Measurements from ENCODE around the gene TRAF2.
"Not testable (repeated sequence)": the region's sequence is repeated elsewhere in the genome, so short reads cannot be mapped to it uniquely, and the experiment has no call there.

Gene TRAF2

DNA sequence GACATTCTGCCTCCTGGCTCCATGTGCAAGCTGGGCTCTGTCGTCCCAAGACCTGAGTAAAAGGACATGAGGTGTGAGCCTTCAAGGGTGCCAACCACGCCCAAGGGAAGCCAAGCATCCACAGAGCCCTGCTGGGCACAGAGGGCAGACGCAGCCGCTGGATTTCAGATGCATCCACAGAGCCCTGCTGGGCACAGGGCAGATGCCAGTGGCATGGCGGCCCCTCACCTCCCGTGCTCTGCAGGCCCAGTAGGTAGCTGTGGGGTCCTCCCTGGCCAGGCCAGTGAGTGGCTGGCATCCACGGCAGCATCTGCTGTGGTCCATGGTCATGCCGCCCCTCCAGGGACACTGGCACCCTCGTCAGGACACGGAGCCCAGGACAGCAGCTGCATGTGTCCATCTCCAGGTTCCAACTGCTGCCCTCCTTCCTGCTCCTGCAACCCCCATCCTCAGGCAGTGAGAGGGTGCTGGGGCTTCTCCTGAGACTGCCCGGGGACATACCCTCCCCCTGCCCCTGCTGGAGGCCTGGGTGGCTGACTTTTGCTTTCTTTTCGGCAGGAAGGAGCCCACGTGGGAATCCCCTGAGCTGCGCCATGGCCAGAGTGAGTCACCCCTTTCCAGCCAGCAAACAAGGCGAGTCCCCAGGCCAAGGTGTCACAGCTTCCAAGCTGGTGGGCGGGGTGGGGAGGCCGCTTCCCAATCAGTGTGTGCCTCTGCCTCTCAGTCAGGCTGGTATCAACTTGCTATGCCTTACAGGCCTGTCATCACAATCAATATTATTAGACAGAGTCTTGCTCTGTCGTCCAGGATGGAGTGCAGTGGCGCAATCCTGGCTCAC, 4.0 kb upstream of the TRAF2 start:
- DNase-seq (ENCODE audit: low spot score): peak; percentile 85

DNA sequence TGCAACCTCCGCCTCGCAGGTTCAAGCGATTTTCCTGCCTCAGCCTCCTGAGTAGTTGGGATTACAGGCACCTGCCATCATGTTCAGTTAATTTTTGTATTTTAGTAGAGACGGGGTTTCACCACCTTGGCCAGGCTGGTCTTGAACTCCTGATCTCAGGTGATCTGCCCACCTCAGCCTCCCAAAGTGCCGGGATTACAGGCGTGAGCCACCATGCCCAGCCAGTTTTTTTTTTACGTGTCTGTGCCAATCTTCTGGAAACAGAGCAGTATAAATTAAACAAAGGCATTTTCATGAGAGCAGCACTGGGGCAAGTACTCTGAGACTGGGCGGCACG, 3.4 kb upstream of the TRAF2 start:
- not testable (repeated sequence) for DNase-seq (ENCODE audit: low spot score)

DNA sequence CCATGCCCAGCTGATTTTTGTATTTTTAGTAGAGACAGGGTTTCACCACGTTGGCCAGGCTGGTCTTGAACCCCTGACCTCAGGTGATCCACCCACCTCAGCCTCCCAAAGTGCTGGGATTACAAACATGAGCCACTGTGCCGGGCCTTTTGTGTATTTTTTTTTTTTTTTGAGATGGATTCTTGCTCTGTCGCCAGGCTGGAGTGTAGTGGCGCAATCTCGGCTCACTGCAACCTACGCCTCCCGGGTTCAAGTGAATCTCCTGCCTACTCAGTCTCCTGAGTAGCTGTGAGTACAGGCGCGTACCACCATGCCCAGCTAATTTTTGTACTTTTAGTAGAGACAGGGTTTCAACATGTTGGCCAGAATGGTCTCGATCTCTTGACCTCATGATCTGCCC, 2.6 kb upstream of the TRAF2 start:
- not testable (repeated sequence) for DNase-seq (ENCODE audit: low spot score)

DNA sequence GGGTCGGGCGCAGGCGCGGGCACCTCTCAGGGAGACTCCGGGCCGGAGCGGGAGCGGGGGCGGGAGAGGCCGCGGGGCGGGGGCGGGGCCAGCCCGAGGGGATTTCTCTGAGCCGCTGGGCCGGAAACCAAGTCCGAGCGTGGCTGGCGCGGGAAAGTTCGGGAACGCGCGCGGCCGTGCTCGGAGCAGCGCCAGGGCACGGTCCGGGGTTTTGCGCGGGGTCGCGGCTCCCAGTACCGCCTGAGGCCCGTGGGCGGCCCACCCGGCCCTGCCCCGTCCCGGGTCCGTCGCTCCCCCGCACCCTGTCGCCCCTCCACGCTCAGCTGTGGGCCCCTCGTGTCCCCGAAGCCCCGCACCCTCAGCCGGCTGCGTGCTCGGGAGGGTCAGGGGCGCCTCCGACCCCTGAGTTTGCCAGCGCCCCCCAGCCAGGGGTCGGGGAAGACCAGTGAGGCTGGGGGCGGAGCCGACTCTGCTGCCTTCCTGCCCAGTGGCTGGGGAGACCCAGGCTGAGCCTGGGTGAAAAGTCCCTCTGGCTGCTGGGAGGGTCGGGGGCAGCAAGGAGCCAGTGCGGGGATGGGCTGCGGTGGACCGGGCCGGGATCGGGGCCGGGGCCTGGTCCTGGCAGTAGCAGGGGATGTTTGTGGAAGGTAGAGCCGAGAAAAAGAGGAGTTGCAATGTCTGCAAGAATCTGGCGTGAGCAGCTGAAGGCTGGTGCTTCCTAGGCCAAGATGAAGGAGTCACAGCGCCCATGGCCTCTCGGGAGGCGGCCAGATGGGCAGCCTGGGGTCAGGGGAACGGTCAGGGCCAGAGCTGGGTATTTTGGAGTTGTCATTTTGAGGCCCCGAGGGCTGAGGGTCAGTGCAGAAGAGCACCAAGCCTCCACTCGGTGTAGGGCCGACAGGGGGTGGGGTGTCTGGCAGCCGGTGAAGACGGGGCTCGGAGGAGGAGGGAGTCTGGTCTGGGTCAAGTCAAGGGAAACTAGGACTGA, 588 bp downstream of the TRAF2 start:
- DNase-seq (ENCODE audit: low spot score): peak; percentile 46

DNA sequence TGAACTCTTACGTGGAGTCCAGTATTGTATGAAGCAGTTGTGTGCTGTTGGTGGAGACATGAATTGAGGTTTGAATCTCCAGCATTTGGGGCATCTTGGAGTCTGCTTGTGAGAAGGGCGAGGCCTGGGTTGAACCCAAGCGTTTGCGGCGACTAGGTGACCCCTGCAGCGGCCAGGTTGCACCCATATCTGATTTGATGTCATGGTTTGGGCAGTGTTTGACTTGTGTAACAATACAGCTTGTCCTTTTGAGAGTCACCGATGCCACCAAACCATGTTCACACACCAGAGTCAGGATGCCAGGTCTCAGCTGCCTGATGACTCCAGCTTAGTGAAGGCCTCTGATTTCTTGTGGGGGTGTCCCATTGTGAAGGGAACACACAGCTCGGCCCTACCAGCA, 2.1 kb downstream of the TRAF2 start:
- no peak for DNase-seq (ENCODE audit: low spot score)

DNA sequence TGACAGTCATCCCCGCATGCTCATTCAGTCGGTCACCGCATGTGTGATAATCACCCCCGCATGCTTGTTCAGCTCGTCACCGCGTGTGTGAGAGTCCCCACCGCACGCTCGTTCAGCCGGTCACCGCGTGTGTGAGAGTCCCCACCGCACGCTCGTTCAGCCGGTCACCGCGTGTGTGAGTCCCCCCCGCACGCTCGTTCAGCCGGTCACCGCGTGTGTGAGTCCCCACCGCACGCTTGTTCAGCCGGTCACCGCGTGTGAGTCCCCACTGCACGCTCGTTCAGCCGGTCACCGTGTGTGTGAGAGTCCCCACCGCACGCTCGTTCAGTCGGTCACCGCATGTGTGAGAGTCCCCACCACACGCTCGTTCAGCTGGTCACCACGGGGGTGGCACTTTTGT, 3.5 kb downstream of the TRAF2 start:
- no peak for DNase-seq (ENCODE audit: low spot score)

DNA sequence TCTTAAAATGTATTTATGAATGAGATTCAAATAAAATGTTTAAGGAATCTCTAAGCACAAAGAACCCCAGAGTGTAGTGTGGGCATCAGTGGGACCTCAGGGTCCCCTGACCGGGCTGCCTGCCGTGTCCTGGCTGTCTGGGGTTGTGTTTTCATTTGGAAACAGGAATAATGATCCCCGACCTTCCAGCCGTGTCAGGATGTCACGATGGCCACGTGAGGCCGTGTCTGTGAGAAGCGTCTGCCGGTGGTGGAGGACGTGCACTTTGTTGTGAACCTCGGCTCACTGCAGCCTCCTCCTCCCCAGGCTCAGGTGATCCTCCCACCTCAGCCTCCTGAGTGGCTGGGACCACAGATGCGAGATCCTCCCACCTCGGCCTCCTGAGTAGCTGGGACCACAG, 4.3 kb downstream of the TRAF2 start:
- no peak for DNase-seq (ENCODE audit: low spot score)

DNA sequence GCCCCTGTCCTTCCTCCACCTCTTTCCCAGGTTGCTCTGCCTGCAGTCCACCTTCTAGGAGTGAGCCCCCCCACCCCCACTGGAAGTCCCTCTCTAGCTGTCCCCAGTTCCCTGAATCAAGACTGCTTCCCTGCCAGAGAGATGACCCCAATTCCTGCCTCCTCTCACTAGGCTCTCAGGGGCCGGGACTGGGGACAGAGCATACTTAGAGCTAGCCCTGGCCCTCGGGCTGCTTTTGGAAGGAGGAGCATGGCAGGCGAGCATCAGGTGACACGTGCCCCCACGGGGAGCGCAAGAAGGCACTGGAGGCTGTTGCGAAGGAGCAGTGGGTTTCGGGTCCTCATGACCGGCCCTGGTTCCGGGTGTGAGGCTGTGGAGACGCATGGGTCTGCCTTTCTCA, 9.7 kb downstream of the TRAF2 start:
- no peak for DNase-seq (ENCODE audit: low spot score)

DNA sequence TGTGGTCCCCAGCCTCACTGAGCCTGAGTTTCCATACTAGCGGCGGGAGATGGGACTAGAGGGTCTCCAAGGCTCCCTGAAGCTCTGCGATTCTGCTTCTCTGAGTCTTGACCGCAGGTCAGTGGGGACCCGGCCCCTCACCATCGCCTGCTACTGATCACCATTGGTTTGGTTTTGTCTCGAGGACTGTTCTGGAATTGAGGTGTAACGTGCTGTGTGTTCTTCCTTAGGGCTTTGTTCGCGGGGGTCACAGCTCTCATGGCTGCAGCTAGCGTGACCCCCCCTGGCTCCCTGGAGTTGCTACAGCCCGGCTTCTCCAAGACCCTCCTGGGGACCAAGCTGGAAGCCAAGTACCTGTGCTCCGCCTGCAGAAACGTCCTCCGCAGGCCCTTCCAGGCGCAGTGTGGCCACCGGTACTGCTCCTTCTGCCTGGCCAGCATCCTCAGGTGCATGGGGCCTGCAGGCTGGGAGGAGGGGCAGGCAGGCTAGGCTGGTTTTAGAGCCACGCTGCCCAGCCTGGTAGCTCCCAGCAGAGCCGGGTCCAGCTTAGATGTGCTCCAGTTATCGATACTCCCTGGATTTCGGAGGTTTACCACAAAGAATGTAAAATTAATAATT, 12.3 kb downstream of the TRAF2 start:
- no peak for DNase-seq (ENCODE audit: low spot score)

DNA sequence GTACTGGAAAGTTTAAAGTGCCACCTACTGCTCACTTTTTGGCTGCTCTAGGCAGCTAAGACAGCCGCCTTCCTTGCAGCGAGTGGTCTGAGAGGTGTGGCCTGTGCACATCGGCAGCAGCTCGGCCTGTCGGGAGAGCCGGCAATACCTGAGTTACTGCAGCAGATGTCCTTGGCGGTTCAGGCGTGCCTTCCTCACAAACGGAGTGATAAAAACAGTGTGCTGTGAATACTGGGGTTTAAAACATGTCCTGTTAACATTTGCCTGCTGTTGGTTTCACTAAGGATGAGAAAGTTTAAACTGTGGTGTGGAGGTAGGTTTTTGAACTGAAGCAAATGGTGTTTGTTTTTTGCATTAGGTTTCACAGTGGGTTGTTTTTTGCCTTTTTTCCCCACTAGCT, 12.9 kb downstream of the TRAF2 start:
- DNase-seq (ENCODE audit: low spot score): no peak

DNA sequence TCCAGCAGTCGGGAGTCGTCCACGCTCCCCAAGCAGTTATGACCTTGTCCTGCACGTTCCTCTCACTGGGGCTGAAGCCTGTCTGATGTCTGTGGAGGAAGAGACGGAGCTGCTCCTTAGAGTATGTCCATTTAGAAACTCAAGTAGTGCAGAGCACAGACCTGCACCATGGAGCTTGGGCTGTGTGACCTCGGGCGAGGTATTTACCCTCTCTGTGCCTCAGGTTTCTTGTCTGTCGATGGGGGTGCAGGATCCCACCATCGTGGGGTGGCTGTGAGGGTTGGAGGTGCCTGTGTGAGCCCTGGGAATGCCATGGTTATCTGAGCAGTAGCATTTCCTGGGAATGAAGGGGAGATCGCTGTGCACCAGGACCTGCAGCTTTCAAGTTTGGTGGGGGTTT, 14.2 kb downstream of the TRAF2 start:
- DNase-seq (ENCODE audit: low spot score): no peak

DNA sequence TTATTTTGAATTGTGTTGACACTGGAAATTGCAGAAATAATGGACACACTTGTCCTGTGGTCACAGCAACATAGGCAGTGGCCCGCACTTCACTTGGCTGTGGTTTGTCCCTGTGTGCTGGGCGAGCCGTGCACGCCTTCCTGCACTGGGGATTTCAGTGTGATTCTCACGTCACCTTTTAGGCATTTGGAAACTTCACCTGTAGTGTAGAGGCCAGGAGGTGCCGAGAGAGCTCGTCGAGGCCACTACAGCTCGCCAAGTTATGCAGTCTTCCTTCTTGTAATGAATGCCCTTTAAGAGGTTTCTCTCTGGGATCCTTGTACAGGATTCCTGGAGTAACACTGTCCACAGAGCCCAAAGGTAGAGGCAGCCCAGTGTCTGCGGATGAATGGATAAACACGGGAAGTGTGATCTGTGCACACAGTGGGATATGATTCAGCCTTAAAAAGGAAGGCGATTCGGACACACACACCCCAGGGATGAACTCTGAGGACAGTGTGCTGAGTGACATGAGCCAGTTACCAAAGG, 14.7 kb downstream of the TRAF2 start:
- DNase-seq (ENCODE audit: low spot score): no peak

DNA sequence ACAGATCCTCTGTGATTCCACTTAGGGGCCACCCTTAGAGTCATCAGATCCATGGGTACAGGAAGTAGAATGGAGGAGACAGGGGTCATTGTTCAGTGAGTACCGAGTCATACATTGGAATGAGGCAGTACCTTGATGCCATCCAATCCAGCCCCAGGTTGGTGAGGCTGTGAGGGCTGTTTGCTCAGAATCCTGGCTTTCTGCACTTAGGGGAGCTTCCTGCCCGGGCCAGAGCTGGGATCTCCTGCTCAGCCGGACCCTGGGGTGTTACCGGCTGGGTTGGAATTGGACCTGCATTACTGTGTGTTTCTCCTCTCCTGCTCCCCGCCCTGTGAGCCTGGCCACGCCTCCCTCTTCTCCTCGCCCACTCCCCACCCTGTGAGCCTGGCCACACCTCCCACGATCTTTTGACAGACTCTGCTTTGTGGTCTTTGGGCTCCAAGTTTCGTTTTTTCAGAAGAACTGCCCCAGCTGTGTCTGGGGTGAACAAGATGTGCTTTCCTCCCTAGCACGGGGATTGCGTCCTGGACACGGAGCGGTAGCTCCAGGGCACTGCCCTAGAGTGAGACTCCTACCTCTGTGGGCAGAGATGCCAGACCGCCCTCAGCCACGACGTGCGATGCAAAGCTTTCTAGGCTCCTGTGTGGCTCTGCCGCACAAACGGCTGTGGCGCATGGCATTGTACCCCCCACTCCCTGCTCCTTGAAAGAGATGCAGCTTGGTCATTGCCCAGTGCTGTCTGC, 15.4 kb downstream of the TRAF2 start:
- DNase-seq (ENCODE audit: low spot score): peak; percentile 92

DNA sequence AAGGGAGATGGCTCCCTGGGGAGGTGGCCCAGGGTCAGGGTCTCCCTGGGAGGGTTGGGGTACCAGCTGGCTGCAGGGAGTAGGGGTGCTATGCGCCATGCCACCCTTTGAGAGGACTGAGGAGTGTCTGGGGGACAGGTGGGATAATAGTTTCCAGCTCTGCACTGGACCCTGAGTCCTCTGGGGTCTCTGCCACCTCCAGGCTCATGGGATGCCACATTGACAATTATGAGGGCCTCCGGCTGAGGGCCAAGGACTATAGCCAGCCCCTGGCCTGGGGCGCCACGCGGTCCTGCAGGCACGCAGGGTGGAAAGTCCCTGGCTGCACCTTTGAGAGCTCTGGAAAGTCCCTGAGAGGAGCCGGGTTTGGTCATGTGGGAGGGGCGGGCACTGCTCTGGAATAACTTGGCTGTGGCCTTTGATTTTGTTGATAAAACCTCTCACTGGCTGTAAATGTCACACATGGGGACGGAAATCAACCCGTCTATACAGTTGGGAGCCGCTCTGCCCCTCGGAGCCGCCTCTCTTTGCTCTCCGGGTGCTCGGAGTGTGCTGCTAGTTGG, 16.0 kb downstream of the TRAF2 start:
- peak; percentile 91 for DNase-seq (ENCODE audit: low spot score)

DNA sequence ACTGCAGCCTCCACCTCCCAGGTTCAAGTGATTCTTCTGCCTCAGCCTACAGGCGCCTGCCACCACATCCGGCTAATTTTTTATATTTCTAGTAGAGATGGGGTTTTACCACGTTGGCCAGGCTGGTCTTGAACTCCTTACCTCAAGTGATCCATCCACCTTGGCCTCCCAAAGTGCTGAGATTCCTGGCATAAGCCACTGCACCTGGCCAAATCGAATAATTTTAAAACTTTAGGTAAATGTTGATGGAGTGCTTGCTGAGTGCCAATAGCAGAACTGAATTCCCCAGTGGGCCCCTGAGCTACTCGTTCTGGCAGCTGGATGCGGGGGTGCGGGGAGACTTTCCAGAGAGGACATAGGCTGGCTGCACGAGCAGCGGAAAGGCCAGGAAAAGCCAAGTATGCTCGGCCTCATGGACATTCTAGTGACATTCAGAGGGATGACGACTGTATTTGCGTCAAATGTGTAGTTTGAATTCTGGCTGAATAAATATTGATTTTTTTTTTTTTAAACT, 16.8 kb downstream of the TRAF2 start:
- no peak for DNase-seq (ENCODE audit: low spot score)

DNA sequence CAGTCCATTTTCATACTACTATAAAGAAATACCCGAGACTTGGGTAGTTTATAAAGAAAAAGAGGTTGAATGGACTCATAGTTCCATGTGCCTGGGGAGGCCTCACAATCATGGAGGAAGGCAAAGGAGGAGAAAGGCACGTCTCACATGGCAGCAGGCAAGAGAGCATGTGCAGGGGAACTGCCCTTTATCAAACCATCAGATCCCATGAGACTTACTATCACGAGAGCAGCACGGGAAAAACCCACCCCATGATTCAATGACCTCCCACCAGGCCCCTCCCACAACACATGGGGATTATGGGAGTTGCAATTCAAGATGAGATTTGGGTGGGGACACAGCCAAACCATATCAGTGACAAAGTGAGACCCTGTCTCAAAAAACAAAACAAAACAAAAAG, 19.9 kb downstream of the TRAF2 start:
- no peak for DNase-seq (ENCODE audit: low spot score)

DNA sequence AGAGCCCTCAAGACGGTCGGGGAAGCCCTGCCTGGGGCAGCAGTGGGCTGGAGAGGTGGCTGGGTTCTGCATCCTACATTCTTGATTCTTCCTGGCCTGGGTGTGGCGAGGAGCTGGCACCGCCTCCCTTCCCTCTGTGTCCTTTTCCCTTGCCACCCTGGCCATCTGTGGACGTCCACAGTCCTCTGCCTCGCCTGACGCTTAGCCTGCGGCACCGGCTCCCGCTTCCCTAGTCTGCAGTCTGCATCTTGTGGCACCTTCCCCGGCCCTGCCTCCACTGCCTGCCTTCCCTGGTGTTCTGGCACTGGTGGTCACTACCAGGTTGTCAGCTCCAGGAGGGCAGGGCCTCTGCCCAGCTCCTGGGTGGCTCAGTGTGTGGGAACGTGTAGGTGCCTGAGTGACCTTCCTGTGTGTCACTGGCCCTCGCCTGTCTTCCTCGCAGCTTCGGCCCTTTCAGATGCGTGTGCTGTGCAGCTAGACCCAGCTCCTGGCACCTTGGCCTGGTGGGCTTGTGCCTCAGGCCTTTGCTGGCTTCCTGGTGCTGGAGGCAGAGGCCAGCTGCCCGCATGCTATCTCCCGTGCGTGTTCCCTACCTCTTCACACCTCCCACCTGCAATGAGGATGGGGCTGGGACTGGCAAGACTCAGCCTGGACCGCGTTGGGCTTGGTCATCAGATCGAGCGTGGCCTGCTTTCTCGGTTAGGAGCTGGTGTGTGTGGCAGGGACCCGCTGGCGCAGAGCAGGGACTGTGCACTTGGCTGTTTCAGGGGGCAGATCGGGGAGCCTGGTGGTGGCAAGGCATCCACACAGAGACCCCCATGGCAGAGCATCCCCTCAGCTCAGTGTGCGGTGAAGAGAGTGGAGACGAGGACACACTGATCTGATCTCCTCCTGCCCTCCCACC, 20.9 kb downstream of the TRAF2 start:
- no peak for DNase-seq (ENCODE audit: low spot score)

DNA sequence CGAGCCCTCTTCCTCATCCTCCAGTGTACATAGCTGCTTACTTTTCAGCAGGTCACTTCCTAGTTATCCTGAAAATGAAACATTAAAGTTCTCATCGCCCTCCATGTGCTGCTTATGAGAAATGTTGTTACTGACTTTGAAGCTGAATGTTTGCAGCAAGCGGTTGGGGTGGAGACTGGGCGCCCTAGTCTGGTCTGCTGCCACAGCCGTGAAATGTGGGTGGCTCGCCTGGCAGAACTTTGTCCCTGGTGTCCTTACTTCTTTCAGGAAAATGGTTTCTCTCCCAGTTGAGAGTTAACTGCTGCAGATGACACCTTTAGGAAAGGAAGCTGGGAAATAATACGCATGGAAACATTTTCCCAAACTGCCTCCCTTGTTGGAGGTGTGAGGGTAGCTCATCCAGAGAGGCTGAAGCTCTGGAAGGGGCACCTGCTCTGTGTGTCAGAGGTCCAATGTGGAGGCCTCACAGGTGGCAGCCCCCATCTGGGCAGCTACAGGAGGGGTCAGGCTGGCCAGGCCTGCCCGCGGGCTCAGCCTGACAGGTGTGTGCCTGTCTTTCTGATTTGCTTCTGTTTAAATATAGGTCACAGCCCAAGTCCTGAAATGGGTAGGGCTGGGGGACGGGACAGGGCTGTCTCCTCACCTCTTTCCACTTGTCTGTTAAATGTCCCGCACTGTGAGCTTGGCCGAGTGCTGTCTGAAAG, 24.0 kb downstream of the TRAF2 start:
- DNase-seq (ENCODE audit: low spot score): no peak

DNA sequence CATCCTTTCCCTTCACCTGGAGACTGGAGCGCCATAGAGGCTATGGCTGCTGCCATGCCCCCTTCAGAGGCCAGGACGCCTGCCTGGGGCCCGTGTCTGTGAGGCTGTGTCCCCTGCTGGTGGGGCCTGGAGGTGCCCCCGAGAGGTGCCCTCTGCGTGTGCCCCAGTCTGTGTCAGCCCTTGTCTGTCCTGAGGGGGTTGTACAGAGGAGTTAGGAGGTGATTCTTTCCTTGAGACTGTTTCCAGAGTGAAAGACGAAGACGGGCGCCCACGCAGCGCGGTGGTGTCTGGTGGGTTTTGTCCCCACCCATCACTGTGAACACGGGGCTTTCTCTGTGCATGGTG, 24.6 kb downstream of the TRAF2 start:
- no peak for DNase-seq (ENCODE audit: low spot score)

Measured in COLO829 (cell line).